ENCODE measurements around the gene FADS2.
A peak's percentile ranks its signal among the peaks of the same experiment; 100 is the strongest.

Gene FADS2

DNA sequence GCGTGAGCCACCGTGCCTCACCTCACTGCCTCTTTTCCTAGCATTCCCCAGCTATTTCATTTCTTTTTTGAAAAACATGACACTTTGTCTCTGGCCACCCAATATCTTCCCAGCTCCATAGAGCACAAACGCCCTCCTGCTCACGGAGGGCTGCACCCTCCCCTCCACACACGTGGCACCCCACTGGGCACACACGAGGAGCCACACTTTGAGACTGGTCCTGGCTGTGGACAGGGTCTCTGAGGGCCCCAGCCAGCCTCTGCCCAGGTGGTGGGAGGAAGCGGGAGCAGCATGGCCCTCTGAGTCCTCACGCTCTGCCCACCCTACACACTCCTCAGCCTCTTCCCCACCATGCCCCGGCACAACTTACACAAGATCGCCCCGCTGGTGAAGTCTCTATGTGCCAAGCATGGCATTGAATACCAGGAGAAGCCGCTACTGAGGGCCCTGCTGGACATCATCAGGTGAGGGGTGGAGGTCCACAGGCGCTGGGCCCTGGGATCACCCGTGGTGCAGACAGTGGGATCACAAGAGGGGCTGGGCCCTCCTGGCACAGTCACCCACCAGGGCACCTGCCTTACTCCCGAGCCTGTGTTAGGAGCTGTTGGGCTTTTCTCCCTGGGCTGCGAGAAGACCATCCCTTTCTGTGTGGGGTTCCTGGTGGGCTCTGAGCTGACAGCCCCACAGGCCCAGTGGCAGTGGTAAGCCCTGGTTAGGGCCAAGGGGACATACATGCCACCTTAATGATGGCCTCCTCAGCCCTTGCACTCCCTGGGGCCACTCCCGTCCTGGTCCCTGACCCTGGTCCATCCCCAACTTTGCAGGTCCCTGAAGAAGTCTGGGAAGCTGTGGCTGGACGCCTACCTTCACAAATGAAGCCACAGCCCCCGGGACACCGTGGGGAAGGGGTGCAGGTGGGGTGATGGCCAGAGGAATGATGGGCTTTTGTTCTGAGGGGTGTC is 37.0 kb downstream of the FADS2 start:
- TF ChIP-seq, protein P1, sequence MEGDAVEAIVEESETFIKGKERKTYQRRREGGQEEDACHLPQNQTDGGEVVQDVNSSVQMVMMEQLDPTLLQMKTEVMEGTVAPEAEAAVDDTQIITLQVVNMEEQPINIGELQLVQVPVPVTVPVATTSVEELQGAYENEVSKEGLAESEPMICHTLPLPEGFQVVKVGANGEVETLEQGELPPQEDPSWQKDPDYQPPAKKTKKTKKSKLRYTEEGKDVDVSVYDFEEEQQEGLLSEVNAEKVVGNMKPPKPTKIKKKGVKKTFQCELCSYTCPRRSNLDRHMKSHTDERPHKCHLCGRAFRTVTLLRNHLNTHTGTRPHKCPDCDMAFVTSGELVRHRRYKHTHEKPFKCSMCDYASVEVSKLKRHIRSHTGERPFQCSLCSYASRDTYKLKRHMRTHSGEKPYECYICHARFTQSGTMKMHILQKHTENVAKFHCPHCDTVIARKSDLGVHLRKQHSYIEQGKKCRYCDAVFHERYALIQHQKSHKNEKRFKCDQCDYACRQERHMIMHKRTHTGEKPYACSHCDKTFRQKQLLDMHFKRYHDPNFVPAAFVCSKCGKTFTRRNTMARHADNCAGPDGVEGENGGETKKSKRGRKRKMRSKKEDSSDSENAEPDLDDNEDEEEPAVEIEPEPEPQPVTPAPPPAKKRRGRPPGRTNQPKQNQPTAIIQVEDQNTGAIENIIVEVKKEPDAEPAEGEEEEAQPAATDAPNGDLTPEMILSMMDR (IDR thresholded peaks at IDR 0.05) = no peak
- intact Hi-C loops (cut with DNase I; ENCODE audit: low total_unique reads) = no loop called here

DNA sequence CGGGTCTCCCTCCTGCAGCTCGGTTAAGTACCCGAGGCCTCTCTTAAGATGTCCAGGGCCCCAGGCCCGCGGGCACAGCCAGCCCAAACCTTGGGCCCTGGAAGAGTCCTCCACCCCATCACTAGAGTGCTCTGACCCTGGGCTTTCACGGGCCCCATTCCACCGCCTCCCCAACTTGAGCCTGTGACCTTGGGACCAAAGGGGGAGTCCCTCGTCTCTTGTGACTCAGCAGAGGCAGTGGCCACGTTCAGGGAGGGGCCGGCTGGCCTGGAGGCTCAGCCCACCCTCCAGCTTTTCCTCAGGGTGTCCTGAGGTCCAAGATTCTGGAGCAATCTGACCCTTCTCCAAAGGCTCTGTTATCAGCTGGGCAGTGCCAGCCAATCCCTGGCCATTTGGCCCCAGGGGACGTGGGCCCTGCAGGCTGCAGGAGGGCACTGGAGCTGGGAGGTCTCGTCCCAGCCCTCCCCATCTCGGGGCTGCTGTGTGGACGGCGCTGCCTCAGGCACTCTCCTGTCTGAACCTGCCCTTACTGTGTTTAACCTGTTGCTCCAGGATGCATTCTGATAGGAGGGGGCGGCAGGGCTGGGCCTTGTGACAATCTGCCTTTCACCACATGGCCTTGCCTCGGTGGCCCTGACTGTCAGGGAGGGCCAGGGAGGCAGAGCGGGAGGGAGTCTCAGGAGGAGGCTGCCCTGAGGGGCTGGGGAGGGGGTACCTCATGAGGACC is 38.3 kb downstream of the FADS2 start:
- intact Hi-C loops (cut with DNase I; ENCODE audit: low total_unique reads) = no loop called here
- Histone ChIP-seq H3K27me3 (no peaks in the 10 kb centered on the region), H3K27ac (no peak overlapping the region), H3K36me3 (peaks cover 27 to 38% (median 33%) of the 10 kb centered on the region in 3 donors), H3K9me3 (no peaks in the 10 kb centered on the region), H3K4me1 (peaks cover 0 to 21% (median 17%) of the 10 kb centered on the region in 4 donors), H3K4me3 (no peak overlapping the region)
- no peak for DNase-seq
- TF ChIP-seq, protein P1 (IDR thresholded peaks at IDR 0.05) = no peak

More for the DNA sequence above, 37.0 kb downstream of the FADS2 start:
- Histone ChIP-seq H3K27me3 (no peaks in the 10 kb centered on the region), H3K9me3 (no peaks in the 10 kb centered on the region), H3K36me3 (peaks cover 27 to 45% (median 42%) of the 10 kb centered on the region in 3 donors), H3K4me3 (no peak overlapping the region), H3K4me1 (peaks cover 0 to 14% (median 6%) of the 10 kb centered on the region in 4 donors), H3K27ac (no peak overlapping the region)
- DNase-seq = no peak

DNA sequence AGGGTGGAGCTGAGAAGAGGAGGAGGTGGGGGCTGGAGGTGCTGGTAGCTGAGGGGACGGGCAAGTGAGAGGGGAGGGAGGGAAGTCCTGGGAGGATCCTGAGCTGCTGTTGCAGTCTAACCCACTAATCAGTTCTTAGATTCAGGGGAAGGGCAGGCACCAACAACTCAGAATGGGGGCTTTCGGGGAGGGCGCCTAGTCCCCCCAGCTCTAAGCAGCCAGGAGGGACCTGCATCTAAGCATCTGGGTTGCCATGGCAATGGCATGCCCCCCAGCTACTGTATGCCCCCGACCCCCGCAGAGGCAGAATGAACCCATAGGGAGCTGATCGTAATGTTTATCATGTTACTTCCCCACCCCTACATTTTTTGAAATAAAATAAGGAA is 38.9 kb downstream of the FADS2 start:
- TF ChIP-seq, protein P1 (IDR thresholded peaks at IDR 0.05) = no peak
- Histone ChIP-seq H3K27me3 (no peaks in the 10 kb centered on the region), H3K9me3 (no peaks in the 10 kb centered on the region), H3K27ac (no peak overlapping the region), H3K36me3 (peaks cover 27 to 38% (median 33%) of the 10 kb centered on the region in 3 donors), H3K4me3 (no peak overlapping the region), H3K4me1 (peaks cover 0 to 27% (median 22%) of the 10 kb centered on the region in 4 donors)
- intact Hi-C loops (cut with DNase I; ENCODE audit: low total_unique reads) = no loop called here
- no peak for DNase-seq

DNA sequence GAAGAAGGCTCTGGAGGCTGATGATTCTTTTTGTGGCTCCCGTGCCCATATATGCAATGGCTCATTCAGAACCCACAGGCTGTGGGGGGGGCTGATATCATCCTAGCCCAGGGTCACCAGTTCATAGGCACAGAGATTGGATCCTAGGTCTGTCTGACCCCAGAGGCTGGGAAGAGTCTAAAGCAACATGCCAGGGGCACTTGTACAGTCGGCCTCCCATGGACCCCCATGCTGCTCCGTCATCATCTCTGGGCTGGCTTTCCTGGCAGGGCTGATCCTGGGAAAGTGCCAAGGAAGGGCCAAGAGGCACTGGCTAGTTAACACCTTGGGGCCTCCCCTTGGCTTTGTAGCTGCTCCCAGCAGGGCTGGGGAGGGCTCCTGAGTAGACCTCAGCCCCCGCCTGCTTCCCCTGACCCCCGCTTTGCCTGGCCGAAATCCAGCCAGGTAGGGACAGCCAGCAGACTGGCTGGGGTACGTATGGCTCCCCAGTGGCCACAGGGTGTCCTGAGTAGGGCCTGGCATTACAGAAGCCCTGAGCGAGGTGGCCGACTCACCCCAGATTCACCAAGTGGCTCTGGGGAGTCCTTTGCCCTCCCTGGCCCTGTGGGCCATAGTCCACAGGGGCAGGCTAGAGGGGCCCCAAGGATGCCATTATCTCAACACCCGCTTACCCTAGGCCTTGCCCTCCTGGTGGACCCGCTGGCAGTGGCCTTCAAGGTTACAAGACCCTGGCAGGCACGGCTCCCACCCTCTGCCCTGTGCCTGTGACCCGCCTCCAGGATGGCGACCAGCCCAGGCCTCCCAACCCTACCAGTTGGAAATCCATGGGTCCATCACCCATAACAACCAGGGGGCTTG is 40.7 kb downstream of the FADS2 start:
- TF ChIP-seq, protein P1 (IDR thresholded peaks at IDR 0.05) = no peak
- Histone ChIP-seq H3K27ac (peak overlapping the region; percentile 2 to 74), H3K27me3 (no peaks in the 10 kb centered on the region), H3K4me3 (no peak overlapping the region), H3K9me3 (no peaks in the 10 kb centered on the region), H3K36me3 (peaks cover 17 to 39% (median 33%) of the 10 kb centered on the region in 3 donors), H3K4me1 (peaks cover 0 to 30% (median 23%) of the 10 kb centered on the region in 4 donors)
- intact Hi-C loops (cut with DNase I; ENCODE audit: low total_unique reads) = no loop called here
- no peak for DNase-seq

DNA sequence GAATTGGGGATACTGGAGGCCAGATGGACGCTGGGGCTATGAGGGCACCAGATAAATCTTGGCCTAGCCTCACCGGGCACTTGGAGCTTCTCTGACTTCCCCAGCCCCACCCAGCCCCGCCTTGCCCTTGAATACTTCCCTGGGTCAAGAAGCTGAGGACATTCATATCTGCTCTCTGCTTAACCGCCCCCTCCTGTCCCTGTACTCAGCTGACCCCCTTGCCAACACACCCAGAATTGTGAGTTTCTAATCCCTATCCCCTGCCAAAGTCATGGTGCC is 41.3 kb downstream of the FADS2 start:
- H3K4me1 ChIP-seq = peaks cover 0 to 36% (median 29%) of the 10 kb centered on the region in 4 donors
- H3K27ac ChIP-seq = peak overlapping the region; percentile 58 to 74
- intact Hi-C loops (cut with DNase I; ENCODE audit: low total_unique reads) = no loop called here
- TF ChIP-seq, protein P1 (IDR thresholded peaks at IDR 0.05) = no peak
- no peak for DNase-seq
- no peaks in the 10 kb centered on the region for H3K27me3 ChIP-seq
- H3K36me3 ChIP-seq = peaks cover 11 to 39% (median 32%) of the 10 kb centered on the region in 3 donors
- H3K4me3 ChIP-seq = no peak overlapping the region
- H3K9me3 ChIP-seq = no peaks in the 10 kb centered on the region

All from tibial artery (tissue), 4 donors.